ENCODE measurements around the gene PHF21B.

DNA sequence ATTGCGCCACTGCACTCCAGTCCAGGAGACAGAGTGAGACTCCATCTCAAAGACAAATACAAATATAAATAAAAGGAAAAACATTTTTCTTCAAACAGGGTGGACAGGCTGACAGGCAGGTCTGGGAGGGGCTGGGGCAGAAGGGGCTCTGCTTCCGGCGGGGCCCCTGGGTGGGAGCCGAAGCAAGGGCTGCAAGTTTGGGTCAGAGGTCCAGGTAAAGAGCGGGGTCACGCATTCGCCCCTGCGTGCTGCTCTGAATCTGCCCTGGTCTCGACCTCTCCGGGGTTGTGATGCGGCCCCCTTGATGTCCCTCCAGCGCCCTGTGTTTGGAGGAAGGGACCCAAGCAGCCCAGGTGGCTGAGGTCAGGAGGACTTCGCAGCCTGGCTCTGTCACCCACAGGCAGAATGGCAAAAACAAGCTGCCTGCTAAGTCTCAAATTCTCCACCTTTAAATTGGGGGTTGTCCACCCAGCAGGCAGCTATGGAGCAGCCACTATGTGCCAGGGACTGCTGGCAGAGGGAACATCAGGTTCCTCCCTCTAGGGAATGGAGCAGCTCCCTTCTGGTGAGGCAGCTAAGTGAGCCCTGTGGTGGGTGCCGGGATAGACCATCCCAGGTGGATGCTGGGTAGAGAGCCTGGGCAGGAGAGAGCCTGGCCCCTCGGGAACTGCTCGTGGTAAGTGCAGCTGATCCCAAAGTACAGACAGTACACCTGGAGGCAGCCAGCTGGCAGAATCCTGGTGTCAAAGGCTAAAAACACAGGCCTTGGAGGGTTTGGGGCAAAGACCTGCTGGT, 10.3 kb upstream of the PHF21B start:
- TF ChIP-seq, protein P1, sequence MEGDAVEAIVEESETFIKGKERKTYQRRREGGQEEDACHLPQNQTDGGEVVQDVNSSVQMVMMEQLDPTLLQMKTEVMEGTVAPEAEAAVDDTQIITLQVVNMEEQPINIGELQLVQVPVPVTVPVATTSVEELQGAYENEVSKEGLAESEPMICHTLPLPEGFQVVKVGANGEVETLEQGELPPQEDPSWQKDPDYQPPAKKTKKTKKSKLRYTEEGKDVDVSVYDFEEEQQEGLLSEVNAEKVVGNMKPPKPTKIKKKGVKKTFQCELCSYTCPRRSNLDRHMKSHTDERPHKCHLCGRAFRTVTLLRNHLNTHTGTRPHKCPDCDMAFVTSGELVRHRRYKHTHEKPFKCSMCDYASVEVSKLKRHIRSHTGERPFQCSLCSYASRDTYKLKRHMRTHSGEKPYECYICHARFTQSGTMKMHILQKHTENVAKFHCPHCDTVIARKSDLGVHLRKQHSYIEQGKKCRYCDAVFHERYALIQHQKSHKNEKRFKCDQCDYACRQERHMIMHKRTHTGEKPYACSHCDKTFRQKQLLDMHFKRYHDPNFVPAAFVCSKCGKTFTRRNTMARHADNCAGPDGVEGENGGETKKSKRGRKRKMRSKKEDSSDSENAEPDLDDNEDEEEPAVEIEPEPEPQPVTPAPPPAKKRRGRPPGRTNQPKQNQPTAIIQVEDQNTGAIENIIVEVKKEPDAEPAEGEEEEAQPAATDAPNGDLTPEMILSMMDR (optimal IDR thresholded peaks at IDR 0.05 in 1 of 3, IDR thresholded peaks at IDR 0.05 in 1 of 3, conservative IDR thresholded peaks at IDR 0.05 in 1 of 3; ENCODE audit: extremely low read depth in 1 of 3, insufficient read depth in 2 of 3, low read length in 3 of 3) = no peak
- no peak for TF ChIP-seq EZH2 (IDR thresholded peaks at IDR 0.05; ENCODE audit: low read length)

All from keratinocyte (primary cell).